SJSA1 (cell line): Measurements from ENCODE around the gene ATRNL1. TPM values are rescaled to one million over a fixed set of nuclear protein-coding genes. Genes with fewer than 3 reads are reported as not detected.
"Not testable (repeated sequence)": the region's sequence is repeated elsewhere in the genome, so short reads cannot be mapped to it uniquely, and the experiment has no call there.

Source experiments
- DNase-seq, 2 experiments: peaks; one replicate each; pipeline ENCODE4 v3.0.0-alpha.2; 2015 to 2020; ENCODE audit warnings: low spot score in 2 of 2, low read depth in 1 of 2
- H3K27ac ChIP-seq: fragments of 250-450 bp; sonication (Bioruptor Pico); 2 replicates; pipeline ENCODE4 v1.5.1; 2020; ENCODE audit warnings: mild to moderate bottlenecking, moderate library complexity
- H3K27me3 ChIP-seq: fragments of 250-450 bp; sonication (Bioruptor Pico); replicated peaks from 2 replicates; pipeline ENCODE4 v1.5.1; 2020; ENCODE audit warnings: mild to moderate bottlenecking, moderate library complexity
- H3K36me3 ChIP-seq: fragments of 250-450 bp; sonication (Bioruptor Pico); 2 replicates; pipeline ENCODE4 v1.5.1; 2020; ENCODE audit warnings: mild to moderate bottlenecking
- H3K4me1 ChIP-seq: fragments of 250-450 bp; sonication (Bioruptor Pico); replicated peaks from 2 replicates; pipeline ENCODE4 v1.6.1; 2021; ENCODE audit warnings: mild to moderate bottlenecking
- H3K4me3 ChIP-seq: fragments of 250-450 bp; sonication (Bioruptor Pico); 2 replicates; pipeline ENCODE4 v1.5.1; 2020; ENCODE audit warnings: mild to moderate bottlenecking
- H3K9me3 ChIP-seq: fragments of 250-450 bp; sonication (Bioruptor Pico); replicated peaks from 2 replicates; pipeline ENCODE4 v1.5.1; 2020; ENCODE audit warnings: mild to moderate bottlenecking
- total RNA-seq: library from RNA; depleted of rRNA; stranded (reverse); fragments of >200 nt; shearing (Covaris generic); gene quantifications from 2 replicates; pipeline ENCODE4 v1.2.3, GENCODE V29; 2014

The ATRNL1 gene
- total RNA-seq, 1 experiment from 2014 or later: 32.1 TPM

DNA sequence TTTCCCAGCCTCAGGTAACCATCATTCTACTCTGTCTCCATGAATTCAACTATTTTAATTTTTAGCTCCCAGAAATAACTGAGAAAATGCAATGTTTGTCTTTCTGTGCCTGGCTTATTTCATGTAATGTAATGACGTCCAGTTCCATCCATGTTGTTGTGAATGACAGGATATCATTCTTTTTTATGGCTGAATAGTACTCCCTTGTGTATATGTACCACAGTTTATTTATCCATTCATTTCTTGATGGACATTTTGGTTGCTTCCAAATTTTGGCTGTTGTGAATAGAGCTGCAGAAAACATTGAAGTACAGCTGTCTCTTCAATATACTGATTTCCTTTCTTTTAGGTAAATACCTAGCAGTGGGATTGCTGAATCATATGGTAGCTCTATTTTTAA is 10.5 kb downstream of the ATRNL1 start:
- Histone ChIP-seq H3K4me1 (no peaks in the 10 kb centered on the region), H3K27ac (no peak overlapping the region), H3K9me3 (peaks cover 4% of the 10 kb centered on the region; the same call in 1 of the 2 replicates), H3K27me3 (no peaks in the 10 kb centered on the region), H3K36me3 (no peaks in the 10 kb centered on the region), H3K4me3 (no peak overlapping the region)
- no peak for DNase-seq

DNA sequence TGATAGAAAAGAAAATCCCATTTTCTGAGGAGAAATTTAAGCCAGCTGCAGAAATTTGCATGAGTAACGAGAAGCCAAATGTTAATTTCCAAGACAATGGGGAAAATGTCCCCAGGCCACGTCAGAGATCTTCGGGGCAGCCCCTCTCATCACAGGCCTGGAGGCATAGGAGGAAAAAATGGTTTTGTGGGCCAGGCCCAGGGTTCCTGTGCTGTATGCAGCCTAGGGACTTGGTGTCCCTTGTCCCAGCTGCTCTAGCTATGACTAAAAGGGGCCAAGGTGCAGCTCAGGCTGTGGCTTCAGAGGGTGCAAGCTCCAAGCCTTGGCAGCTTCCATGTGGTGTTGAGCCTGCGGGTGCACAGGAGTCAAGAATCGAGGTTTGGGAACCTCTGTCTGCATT is 12.2 kb downstream of the ATRNL1 start:
- not testable (repeated sequence) for H3K27ac ChIP-seq, H3K9me3 ChIP-seq, DNase-seq, H3K4me1 ChIP-seq, H3K36me3 ChIP-seq, H3K27me3 ChIP-seq, H3K4me3 ChIP-seq

DNA sequence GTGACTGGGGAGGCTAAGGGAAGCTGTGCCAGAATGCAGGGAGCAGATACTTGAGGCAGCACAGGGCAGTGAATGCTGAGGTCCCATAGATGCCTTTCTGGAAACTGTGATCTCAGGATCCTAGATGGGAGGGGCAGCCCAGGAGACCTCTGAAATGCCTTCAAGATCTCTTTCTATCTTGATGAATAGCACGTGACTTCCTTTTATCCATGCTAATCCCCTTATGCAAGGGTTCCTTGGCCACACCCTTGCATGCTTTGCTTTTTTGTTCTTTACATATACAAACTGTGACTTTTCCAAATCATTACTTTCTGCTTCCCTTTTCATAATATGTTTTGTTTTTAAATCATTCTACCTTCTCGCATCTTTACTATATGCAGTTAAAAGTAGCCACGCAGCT is 14.7 kb downstream of the ATRNL1 start:
- Histone ChIP-seq H3K9me3 (peaks cover 4% of the 10 kb centered on the region; the same call in 1 of the 2 replicates), H3K36me3 (no peaks in the 10 kb centered on the region), H3K4me3 (no peak overlapping the region), H3K27ac (no peak overlapping the region), H3K4me1 (no peaks in the 10 kb centered on the region), H3K27me3 (no peaks in the 10 kb centered on the region)
- DNase-seq: no peak

DNA sequence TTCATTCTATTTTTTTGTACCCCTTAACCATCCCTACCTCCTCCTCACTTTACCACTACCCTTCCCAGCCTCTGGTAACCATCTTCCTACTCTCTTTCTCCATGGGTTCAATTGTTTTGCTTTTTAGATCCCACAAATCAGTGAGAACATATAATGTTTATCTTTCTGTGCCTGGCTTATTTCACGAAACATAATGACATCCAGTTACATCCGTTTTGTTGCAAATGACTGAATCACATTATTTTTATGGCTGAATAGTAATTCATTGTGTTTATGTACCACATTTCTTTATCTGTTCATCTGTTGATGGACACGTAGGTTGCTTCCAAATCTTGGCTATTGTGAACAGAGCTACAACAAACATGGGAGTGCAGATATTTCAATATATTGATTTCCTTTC is 24.1 kb downstream of the ATRNL1 start:
- Histone ChIP-seq H3K27ac (no peak overlapping the region), H3K4me1 (no peaks in the 10 kb centered on the region), H3K36me3 (no peaks in the 10 kb centered on the region), H3K27me3 (no peaks in the 10 kb centered on the region), H3K9me3 (no peaks in the 10 kb centered on the region), H3K4me3 (no peak overlapping the region)
- no peak for DNase-seq

DNA sequence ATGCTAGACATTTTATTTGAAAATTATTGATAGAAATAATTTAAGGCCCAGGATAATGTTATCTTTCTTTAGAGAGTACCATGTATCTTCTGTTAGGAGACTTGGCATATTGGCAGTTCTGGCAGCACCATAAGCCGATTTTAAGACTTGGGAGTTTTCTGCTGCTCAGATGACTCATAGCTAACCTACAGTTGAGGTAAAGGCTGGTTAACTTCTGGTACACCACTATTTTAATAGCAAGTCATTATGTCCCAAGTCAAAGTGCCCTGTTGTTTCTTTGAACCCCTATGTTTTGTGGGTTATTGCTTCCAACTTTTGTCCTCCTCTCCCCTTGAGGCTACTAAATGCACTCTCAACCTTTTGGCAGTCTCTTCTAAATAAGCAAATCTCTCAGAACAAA is 25.2 kb downstream of the ATRNL1 start:
- no peaks in the 10 kb centered on the region for H3K36me3 ChIP-seq
- H3K9me3 ChIP-seq: no peaks in the 10 kb centered on the region
- no peaks in the 10 kb centered on the region for H3K4me1 ChIP-seq
- no peak overlapping the region for H3K4me3 ChIP-seq
- DNase-seq: no peak
- H3K27me3 ChIP-seq: no peaks in the 10 kb centered on the region
- no peak overlapping the region for H3K27ac ChIP-seq

DNA sequence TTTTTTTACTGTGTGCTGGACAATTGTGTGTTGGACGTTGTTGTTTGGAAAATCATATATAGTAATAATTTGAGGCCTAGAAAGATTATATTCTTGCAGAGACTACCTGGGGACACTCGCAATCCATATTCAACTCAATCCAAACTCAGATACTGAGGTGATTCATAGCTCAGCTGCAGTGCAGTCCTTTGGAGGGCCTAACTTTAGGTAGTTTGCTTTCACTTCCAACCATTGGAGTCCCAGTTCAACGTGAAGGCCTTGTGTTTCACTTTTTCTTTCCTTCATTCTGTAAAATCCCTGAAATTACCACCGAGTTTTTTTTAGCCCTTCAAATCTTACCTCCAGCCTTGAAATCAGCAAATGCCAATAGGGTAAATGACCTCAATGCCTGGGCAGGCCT is 32.3 kb downstream of the ATRNL1 start:
- no peak for DNase-seq
- Histone ChIP-seq H3K36me3 (no peaks in the 10 kb centered on the region), H3K4me3 (no peak overlapping the region), H3K4me1 (no peaks in the 10 kb centered on the region), H3K9me3 (no peaks in the 10 kb centered on the region), H3K27me3 (no peaks in the 10 kb centered on the region), H3K27ac (no peak overlapping the region)

DNA sequence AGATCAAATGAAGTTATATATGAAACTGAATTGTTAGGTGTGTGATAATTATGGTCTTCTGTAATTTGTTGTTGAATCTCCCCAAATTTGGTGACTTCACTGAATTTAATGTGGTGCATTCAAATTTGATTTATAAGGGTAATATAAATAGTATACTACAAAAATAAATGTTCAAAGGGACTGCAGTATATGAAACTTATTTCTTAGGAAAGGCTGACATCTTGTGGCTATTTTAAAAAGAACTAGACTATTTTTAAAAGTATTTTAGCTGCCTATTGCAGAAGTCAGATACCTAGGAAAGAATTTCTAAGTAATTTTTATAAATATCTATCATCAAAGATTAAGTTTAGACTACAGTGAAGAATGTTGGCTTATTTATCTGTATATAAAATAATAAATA is 36.6 kb downstream of the ATRNL1 start:
- no peak overlapping the region for H3K4me3 ChIP-seq
- DNase-seq: peak in 1 of 2 experiments; percentile 23
- H3K4me1 ChIP-seq: no peaks in the 10 kb centered on the region

DNA sequence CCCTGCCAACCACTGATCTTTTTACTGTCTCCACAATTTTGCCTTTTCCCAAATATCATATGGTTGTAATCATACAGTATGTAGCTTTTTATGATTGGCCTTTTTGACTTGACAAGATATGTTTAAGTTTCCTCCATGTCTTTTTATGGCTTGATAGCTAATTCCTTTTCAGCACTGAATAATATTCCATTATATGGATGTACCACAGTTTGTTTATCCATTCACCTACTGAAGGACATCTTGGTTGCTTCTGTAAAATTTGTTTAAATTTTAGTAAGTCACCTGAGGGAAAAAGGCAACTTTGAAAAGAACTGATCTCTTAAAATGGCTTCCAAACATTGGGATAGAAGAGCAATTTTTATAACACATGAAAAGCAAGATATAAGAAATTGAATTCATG is 43.5 kb downstream of the ATRNL1 start:
- Histone ChIP-seq H3K36me3 (no peaks in the 10 kb centered on the region), H3K27me3 (no peaks in the 10 kb centered on the region)
- DNase-seq: no peak

More for the DNA sequence above, 36.6 kb downstream of the ATRNL1 start:
- H3K27me3 ChIP-seq: no peaks in the 10 kb centered on the region
- no peaks in the 10 kb centered on the region for H3K9me3 ChIP-seq
- H3K36me3 ChIP-seq: no peaks in the 10 kb centered on the region
- no peak overlapping the region for H3K27ac ChIP-seq

DNA sequence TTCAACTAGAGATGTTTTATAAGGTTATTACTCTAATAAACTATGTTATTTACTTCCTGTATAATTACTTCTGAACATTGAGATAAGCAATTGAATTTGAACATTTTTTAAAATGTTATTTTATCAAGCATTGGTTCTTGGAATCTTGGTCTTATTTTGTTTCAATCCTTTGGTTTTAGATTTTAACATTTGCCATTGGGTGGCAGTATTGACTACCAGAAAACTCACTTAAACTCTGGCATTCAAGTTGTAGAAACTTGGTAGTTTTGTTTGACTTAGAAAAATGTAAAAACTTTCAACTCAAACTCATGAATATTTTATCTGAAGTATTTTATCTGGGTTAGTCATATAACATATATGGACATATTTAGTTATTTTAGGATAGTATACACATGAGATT is 48.1 kb downstream of the ATRNL1 start:
- no peaks in the 10 kb centered on the region for H3K27me3 ChIP-seq
- no peak for DNase-seq
- no peak overlapping the region for H3K27ac ChIP-seq
- H3K36me3 ChIP-seq: no peaks in the 10 kb centered on the region
- no peaks in the 10 kb centered on the region for H3K4me1 ChIP-seq
- no peaks in the 10 kb centered on the region for H3K9me3 ChIP-seq
- no peak overlapping the region for H3K4me3 ChIP-seq

More for the DNA sequence above, 43.5 kb downstream of the ATRNL1 start:
- Histone ChIP-seq H3K4me3 (no peak overlapping the region), H3K4me1 (no peaks in the 10 kb centered on the region), H3K9me3 (no peaks in the 10 kb centered on the region), H3K27ac (no peak overlapping the region)

DNA sequence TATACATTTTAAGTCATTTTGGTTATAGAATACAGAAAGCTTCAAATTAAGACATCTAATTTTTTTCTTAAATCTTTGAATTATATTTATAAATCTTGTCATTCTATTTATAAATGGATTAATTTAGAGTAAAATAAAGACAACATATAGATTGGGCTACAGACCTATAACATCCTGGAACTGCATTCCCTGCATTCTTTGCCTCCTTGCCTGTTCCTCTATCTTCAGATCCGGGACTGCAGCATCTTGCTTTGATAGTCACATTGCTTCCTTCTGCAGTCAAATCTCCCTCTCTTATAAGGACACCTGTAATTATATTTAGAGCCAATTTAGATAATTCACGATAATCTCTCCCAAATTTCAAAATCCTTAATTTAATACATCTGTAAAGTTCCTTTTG is 64.2 kb downstream of the ATRNL1 start:
- no peaks in the 10 kb centered on the region for H3K36me3 ChIP-seq
- no peaks in the 10 kb centered on the region for H3K27me3 ChIP-seq
- DNase-seq: no peak
- H3K27ac ChIP-seq: no peak overlapping the region
- no peaks in the 10 kb centered on the region for H3K9me3 ChIP-seq
- no peak overlapping the region for H3K4me3 ChIP-seq
- no peaks in the 10 kb centered on the region for H3K4me1 ChIP-seq

DNA sequence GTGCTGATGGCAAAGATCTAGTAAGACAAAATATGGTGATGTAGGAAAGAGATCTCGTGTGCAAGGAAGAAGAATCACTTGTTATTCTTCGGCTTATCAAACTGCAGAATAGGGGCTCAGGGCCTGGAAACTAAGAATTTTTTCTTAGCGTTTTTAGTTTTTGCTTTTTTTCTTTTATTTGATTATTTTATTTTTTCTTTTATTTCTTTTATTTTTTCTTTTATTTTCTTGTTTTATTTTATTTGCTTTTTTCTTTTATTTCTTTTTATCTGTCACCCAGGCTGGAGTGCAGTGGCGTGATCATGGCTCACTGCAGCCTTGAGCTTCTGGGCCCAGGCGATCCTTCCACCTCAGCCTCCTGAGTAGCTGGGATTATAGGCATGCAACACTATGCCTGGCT is 70.0 kb downstream of the ATRNL1 start:
- Histone ChIP-seq H3K9me3 (no peaks in the 10 kb centered on the region), H3K27me3 (no peaks in the 10 kb centered on the region), H3K27ac (no peak overlapping the region), H3K36me3 (no peaks in the 10 kb centered on the region), H3K4me1 (no peaks in the 10 kb centered on the region), H3K4me3 (no peak overlapping the region)
- no peak for DNase-seq

DNA sequence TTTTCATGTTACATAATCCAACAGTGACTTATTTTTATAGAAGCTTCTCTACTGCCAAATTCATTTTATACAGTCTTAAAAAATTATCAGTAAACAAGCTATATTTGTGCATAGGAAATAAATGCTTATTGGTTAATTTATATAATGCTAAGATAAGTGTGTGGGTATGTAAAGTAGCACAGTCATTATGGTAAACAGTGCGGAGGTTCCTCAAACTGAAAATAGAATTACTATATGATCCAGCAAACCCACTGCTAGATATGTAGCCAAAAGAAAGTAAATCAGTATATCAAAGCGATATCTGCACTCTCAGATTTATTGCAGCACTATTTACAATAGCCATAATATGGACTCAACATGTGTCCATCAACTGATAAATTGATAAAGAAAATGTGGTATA is 71.1 kb downstream of the ATRNL1 start:
- no peaks in the 10 kb centered on the region for H3K27me3 ChIP-seq
- DNase-seq: no peak
- no peaks in the 10 kb centered on the region for H3K36me3 ChIP-seq
- no peaks in the 10 kb centered on the region for H3K9me3 ChIP-seq
- H3K4me1 ChIP-seq: no peaks in the 10 kb centered on the region
- no peak overlapping the region for H3K4me3 ChIP-seq
- no peak overlapping the region for H3K27ac ChIP-seq

DNA sequence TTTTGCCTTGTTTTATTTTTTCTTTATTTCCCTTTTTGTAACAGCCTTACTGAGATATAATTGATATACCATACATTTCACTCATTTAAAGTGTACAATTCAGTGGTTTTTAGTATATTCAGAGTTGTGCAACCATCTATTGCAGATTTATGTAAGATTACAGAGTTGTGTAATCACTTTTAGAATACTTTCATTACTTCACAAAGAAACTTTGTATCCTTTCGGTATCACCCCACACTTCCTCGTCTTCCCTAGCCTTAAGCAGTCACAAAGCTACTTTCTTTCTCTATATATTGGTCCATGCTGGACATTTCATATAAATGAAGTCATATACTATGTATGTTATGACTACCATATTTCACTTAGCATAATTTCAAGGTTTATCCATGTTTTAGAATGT is 74.6 kb downstream of the ATRNL1 start:
- Histone ChIP-seq H3K4me3 (no peak overlapping the region), H3K9me3 (no peaks in the 10 kb centered on the region), H3K27ac (no peak overlapping the region), H3K36me3 (no peaks in the 10 kb centered on the region), H3K27me3 (no peaks in the 10 kb centered on the region), H3K4me1 (no peaks in the 10 kb centered on the region)
- no peak for DNase-seq

DNA sequence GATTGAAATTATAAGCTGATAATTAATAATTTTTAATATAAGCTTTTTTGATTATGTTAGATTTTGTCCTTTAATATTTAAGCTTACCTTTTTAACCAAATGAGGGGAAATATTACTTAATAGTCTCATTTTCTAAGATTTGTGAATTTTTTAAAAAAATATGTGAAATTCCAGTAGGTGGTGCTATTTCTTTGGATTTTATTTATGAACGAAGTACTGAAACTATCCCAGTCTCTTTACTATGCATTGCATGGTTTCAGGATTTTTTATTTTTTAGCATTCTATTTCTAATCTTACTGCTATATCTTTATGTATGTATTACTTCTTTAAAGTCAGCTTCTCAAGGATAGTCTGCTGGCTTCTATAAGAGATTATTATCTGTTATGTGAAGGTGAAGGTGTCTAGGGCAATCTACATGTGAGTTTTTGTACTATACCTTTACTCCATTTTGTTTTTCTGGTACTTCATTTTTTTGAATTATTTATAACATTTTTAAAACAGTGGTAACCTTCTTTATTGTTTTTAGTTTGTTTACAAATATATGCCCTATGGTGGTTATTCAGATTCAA is 78.3 kb downstream of the ATRNL1 start:
- Histone ChIP-seq H3K27ac (no peak overlapping the region), H3K4me3 (no peak overlapping the region), H3K27me3 (no peaks in the 10 kb centered on the region), H3K9me3 (no peaks in the 10 kb centered on the region), H3K36me3 (no peaks in the 10 kb centered on the region), H3K4me1 (no peaks in the 10 kb centered on the region)
- DNase-seq: no peak

DNA sequence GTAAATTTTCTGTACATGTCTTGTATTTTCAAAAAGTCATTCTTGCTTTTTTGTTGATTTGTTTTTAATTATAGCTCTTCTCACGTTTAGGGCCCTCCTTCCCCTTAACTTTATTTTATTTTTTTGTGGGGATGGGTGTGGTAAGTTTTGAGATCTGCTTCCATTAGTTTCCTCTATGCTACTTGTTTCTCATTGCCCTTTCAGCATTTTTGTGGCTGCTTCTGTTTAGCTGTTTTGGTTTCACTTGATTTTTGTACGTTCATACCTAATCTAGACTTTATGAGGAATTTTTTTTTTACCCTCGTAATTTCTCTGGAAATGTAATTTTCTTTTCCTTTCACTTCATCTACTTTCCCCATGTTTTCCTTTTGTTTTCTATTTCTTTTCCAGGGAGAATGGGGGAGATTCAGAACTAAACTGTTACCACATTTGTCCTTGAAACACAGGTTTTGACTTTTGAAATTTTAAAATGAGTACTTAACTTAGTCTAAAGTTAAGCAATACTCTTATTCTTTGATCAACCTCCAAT is 80.8 kb downstream of the ATRNL1 start:
- no peak overlapping the region for H3K4me3 ChIP-seq

More for the DNA sequence above, 80.8 kb downstream of the ATRNL1 start:
- DNase-seq: no peak
- no peaks in the 10 kb centered on the region for H3K9me3 ChIP-seq
- no peaks in the 10 kb centered on the region for H3K4me1 ChIP-seq
- no peak overlapping the region for H3K27ac ChIP-seq
- H3K27me3 ChIP-seq: no peaks in the 10 kb centered on the region
- H3K36me3 ChIP-seq: no peaks in the 10 kb centered on the region
